Endodermal cell (in vitro differentiated cells): ENCODE data around the gene SLC12A8. TPM values are rescaled to one million over a fixed set of nuclear protein-coding genes. Genes with fewer than 3 reads are reported as not detected.

ENCODE experiments used
- DNase-seq: peaks from one replicate; pipeline ENCODE4 v3.0.0-alpha.2; 2017
- H3K27ac ChIP-seq: 2 replicates; pipeline ENCODE4 v1.5.1; 2013; ENCODE audit warnings: mild to moderate bottlenecking, low read depth, low read length, moderate library complexity
- H3K27me3 ChIP-seq: 2 replicates; pipeline ENCODE4 v1.6.1; 2013; ENCODE audit warnings: mild to moderate bottlenecking, low read length, moderate library complexity; ENCODE audit not compliant: insufficient read depth, control insufficient read depth, poor library complexity, severe bottlenecking
- H3K36me3 ChIP-seq: 2 replicates; pipeline ENCODE4 v1.7.0; 2013; ENCODE audit warnings: mild to moderate bottlenecking, low read length, moderate library complexity; ENCODE audit not compliant: control insufficient read depth, insufficient read depth
- H3K4me1 ChIP-seq: one replicate; pipeline ENCODE4 v1.7.0; 2013; ENCODE audit warnings: low read length; ENCODE audit not compliant: control insufficient read depth, insufficient read depth
- H3K4me3 ChIP-seq: 2 replicates; pipeline ENCODE4 v1.5.1; 2013; ENCODE audit warnings: mild to moderate bottlenecking, low read length, moderate library complexity
- H3K9ac ChIP-seq: 2 replicates; pipeline ENCODE4 v1.6.1; 2013; ENCODE audit warnings: mild to moderate bottlenecking, low read length, moderate library complexity; ENCODE audit not compliant: poor library complexity, severe bottlenecking; ENCODE audit errors: extremely low read depth
- H3K9me3 ChIP-seq: 2 replicates; pipeline ENCODE4 v1.6.1; 2013; ENCODE audit warnings: mild to moderate bottlenecking, low read length, moderate library complexity; ENCODE audit not compliant: control insufficient read depth
- H3K27ac Mint-ChIP-seq: 2 replicates; pipeline ENCODE4 v1.8.0; 2020; ENCODE audit warnings: mixed read lengths
- H3K27me3 Mint-ChIP-seq: 2 replicates; pipeline ENCODE4 v1.8.0; 2021; ENCODE audit warnings: mild to moderate bottlenecking, mixed read lengths; ENCODE audit not compliant: insufficient read depth
- H3K36me3 Mint-ChIP-seq: 2 replicates; pipeline ENCODE4 v1.8.0; 2020; ENCODE audit warnings: low read depth, mixed read lengths
- H3K4me1 Mint-ChIP-seq: 2 replicates; pipeline ENCODE4 v1.8.0; 2020; ENCODE audit warnings: mixed read lengths
- H3K4me3 Mint-ChIP-seq: 2 replicates; pipeline ENCODE4 v1.8.0; 2020; ENCODE audit warnings: mild to moderate bottlenecking, moderate library complexity, mixed read lengths
- H3K9me3 Mint-ChIP-seq: 2 replicates; pipeline ENCODE4 v1.8.0; 2020; ENCODE audit warnings: mild to moderate bottlenecking, mixed read lengths
- CTCF ChIP-seq: fragments of 200-600 bp; sonication (generic); conservative IDR thresholded peaks from 2 replicates; pipeline ENCODE4 v1.5.0; 2021; ENCODE audit warnings: antibody characterized with exemption, mild to moderate bottlenecking
- WGBS, 2 experiments: methylation state at CpG; one replicate each; pipeline versions ENCODE4 v1.1.5 to v1.1.7; 2013; ENCODE audit warnings: missing lambda C conversion rate in 2 of 2, mixed read lengths in 1 of 2; ENCODE audit not compliant: insufficient coverage in 1 of 2, insufficient read length in 1 of 2; 5-methylcytosine and 5-hydroxymethylcytosine counted together
- total RNA-seq, 2 donors: library from RNA; stranded (reverse); fragmentation: NEBNext Ultra II Directional in 1 of 2; extraction: Animal tissue kit (Norgen Biotek cat#: 25700) in 1 of 2; gene quantifications; 2 replicates in 1 of 2; 3 replicates in 1 of 2; pipeline ENCODE4 v1.2.1, GENCODE V29; 2021

The SLC12A8 gene
- total RNA-seq, 2 donors from 2014 or later, result 17.3 to 18.6 TPM

GRCh38 chr3:125073390-125073905 lies 139.1 kb downstream of the SLC12A8 start:
- TF ChIP-seq CTCF, result no peak

GRCh38 chr3:125072749-125073389 lies 139.7 kb downstream of the SLC12A8 start:
- WGBS, 2 experiments, result 90 to 95% methylated on average over 4 of the region's 4 CpGs
- Mint-ChIP-seq H3K36me3 (peaks cover 4% of the 10 kb centered on the region), H3K4me3 (no peak overlapping the region), H3K4me1 (peaks cover 25% of the 10 kb centered on the region), H3K27ac (no peak overlapping the region), H3K9me3 (no peaks in the 10 kb centered on the region), H3K27me3 (no peaks in the 10 kb centered on the region)
- no peak for TF ChIP-seq CTCF
- Histone ChIP-seq H3K27ac (no peak overlapping the region), H3K27me3 (no peaks in the 10 kb centered on the region), H3K9me3 (no peaks in the 10 kb centered on the region), H3K4me3 (no peak overlapping the region), H3K4me1 (peaks cover 10% of the 10 kb centered on the region), H3K36me3 (no peaks in the 10 kb centered on the region), H3K9ac (no peak overlapping the region)
- no peak for DNase-seq

More at GRCh38 chr3:125073390-125073905, 139.1 kb downstream of the SLC12A8 start:
- Mint-ChIP-seq H3K27ac (peak overlapping the region; percentile 52), H3K36me3 (peaks cover 7% of the 10 kb centered on the region), H3K27me3 (no peaks in the 10 kb centered on the region), H3K4me3 (no peak overlapping the region), H3K4me1 (peaks cover 25% of the 10 kb centered on the region), H3K9me3 (no peaks in the 10 kb centered on the region)
- Histone ChIP-seq H3K36me3 (no peaks in the 10 kb centered on the region), H3K4me3 (no peak overlapping the region), H3K27me3 (no peaks in the 10 kb centered on the region), H3K9me3 (no peaks in the 10 kb centered on the region), H3K27ac (no peak overlapping the region), H3K9ac (no peak overlapping the region), H3K4me1 (peaks cover 10% of the 10 kb centered on the region)
- WGBS, 2 experiments, result 96 to 98% methylated on average over 6 to 7 of the region's 7 CpGs
- no peak for DNase-seq

- no peaks in the 10 kb centered on the region for H3K9me3 Mint-ChIP-seq
- H3K27ac ChIP-seq, result no peak overlapping the region
- H3K4me3 Mint-ChIP-seq, result no peak overlapping the region
- H3K27me3 ChIP-seq, result no peaks in the 10 kb centered on the region
- TF ChIP-seq CTCF, result no peak
- H3K4me1 ChIP-seq, result peaks cover 10% of the 10 kb centered on the region
- no peaks in the 10 kb centered on the region for H3K36me3 Mint-ChIP-seq
- DNase-seq, result no peak
- H3K9me3 ChIP-seq, result no peaks in the 10 kb centered on the region
- no peak overlapping the region for H3K9ac ChIP-seq
- peaks cover 29% of the 10 kb centered on the region for H3K4me1 Mint-ChIP-seq
- H3K4me3 ChIP-seq, result no peak overlapping the region
- H3K27ac Mint-ChIP-seq, result no peak overlapping the region
- H3K27me3 Mint-ChIP-seq, result no peaks in the 10 kb centered on the region
- H3K36me3 ChIP-seq, result no peaks in the 10 kb centered on the region
These were observed 140.2 kb downstream of the SLC12A8 start for GRCh38 chr3:125072301-125072700.
